Upper lobe of left lung (tissue), 4 donors: Measurements from ENCODE around the gene FBXL7.

Source experiments
- POLR2A ChIP-seq, 4 donors: fragments of 450-650 bp; IDR thresholded peaks; one replicate each; pipeline ENCODE4 v1.5.1; 2016 to 2017; ENCODE audit warnings: antibody characterized with exemption in 4 of 4, mild to moderate bottlenecking in 2 of 4
- TF ChIP-seq, protein P1 (sequence below), 6 experiments: fragments of 450-650 bp in 4 of 6; fragments of 200-600 bp in 2 of 6; sonication (generic) in 2 of 6; IDR thresholded peaks; one replicate each; pipeline ENCODE4 v1.5.1; 2016 to 2019; ENCODE audit warnings: antibody characterized with exemption in 6 of 6

DNA sequence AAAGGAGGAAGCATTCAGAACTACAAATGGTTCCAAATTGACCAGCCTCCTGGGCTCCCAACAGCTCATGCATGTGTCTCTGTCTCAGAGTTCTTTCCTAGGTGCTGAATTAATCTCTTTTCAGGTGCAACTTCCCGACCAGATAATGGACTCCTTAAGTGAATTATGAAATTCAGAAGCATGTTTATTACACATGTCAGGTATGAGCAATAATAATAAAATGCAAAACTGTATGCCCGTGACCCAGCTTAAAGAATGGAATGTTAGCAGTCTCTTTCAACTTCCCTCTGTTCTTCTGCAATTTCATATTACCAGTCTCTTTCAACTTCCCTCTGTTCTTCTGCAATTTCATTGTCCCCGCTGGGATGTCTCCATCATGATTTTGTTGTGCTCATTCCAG is 60.4 kb downstream of the FBXL7 start:
- no peak for TF ChIP-seq POLR2A (IDR thresholded peaks at IDR 0.05)
- TF ChIP-seq, protein P1, sequence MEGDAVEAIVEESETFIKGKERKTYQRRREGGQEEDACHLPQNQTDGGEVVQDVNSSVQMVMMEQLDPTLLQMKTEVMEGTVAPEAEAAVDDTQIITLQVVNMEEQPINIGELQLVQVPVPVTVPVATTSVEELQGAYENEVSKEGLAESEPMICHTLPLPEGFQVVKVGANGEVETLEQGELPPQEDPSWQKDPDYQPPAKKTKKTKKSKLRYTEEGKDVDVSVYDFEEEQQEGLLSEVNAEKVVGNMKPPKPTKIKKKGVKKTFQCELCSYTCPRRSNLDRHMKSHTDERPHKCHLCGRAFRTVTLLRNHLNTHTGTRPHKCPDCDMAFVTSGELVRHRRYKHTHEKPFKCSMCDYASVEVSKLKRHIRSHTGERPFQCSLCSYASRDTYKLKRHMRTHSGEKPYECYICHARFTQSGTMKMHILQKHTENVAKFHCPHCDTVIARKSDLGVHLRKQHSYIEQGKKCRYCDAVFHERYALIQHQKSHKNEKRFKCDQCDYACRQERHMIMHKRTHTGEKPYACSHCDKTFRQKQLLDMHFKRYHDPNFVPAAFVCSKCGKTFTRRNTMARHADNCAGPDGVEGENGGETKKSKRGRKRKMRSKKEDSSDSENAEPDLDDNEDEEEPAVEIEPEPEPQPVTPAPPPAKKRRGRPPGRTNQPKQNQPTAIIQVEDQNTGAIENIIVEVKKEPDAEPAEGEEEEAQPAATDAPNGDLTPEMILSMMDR (IDR thresholded peaks at IDR 0.05) = no peak
